ENCODE measurements around the gene ENOX1.
"Not testable (repeated sequence)": the region's sequence is repeated elsewhere in the genome, so short reads cannot be mapped to it uniquely, and the experiment has no call there.

ENOX1 gene

GRCh38 chr13:43415903-43416391, 370.8 kb downstream of the ENOX1 start:
- not testable (repeated sequence) for DNase-seq

GRCh38 chr13:43414111-43414510, 372.7 kb downstream of the ENOX1 start:
- no peak for DNase-seq

GRCh38 chr13:43411741-43412140, 375.0 kb downstream of the ENOX1 start:
- no peak for DNase-seq

GRCh38 chr13:43411211-43411610, 375.6 kb downstream of the ENOX1 start:
- no peak for DNase-seq

GRCh38 chr13:43408274-43408673, 378.5 kb downstream of the ENOX1 start:
- DNase-seq: no peak

- DNase-seq: no peak
These were observed 379.7 kb downstream of the ENOX1 start for GRCh38 chr13:43407023-43407581.

GRCh38 chr13:43405457-43405856, 381.3 kb downstream of the ENOX1 start:
- DNase-seq: no peak

- DNase-seq: no peak
These were observed 384.4 kb downstream of the ENOX1 start for GRCh38 chr13:43402380-43402779.

GRCh38 chr13:43401361-43401760, 385.4 kb downstream of the ENOX1 start:
- DNase-seq: no peak

GRCh38 chr13:43397111-43397510, 389.7 kb downstream of the ENOX1 start:
- no peak for DNase-seq

- no peak for DNase-seq
These were observed 395.7 kb downstream of the ENOX1 start for GRCh38 chr13:43391036-43391435.

GRCh38 chr13:43390619-43391018, 396.2 kb downstream of the ENOX1 start:
- DNase-seq: no peak

- no peak for DNase-seq
These were observed 396.8 kb downstream of the ENOX1 start for GRCh38 chr13:43389983-43390382.

GRCh38 chr13:43389573-43389972, 397.2 kb downstream of the ENOX1 start:
- no peak for DNase-seq

GRCh38 chr13:43388282-43389034, 398.3 kb downstream of the ENOX1 start:
- DNase-seq: no peak

GRCh38 chr13:43387880-43388279, 398.9 kb downstream of the ENOX1 start:
- no peak for DNase-seq

GRCh38 chr13:43383498-43384165, 403.1 kb downstream of the ENOX1 start:
- no peak for DNase-seq

- no peak for DNase-seq
These were observed 407.0 kb downstream of the ENOX1 start for GRCh38 chr13:43379738-43380137.

GRCh38 chr13:43377973-43378372, 408.8 kb downstream of the ENOX1 start:
- DNase-seq: no peak

- no peak for DNase-seq
These were observed 409.6 kb downstream of the ENOX1 start for GRCh38 chr13:43377149-43377548.

- no peak for DNase-seq
These were observed 410.2 kb downstream of the ENOX1 start for GRCh38 chr13:43376596-43376995.

GRCh38 chr13:43375797-43376465, 410.8 kb downstream of the ENOX1 start:
- no peak for DNase-seq

- no peak for DNase-seq
These were observed 412.2 kb downstream of the ENOX1 start for GRCh38 chr13:43374621-43375020.

GRCh38 chr13:43373400-43373799, 413.4 kb downstream of the ENOX1 start:
- no peak for DNase-seq
